ENCODE measurements around the gene NXPH2.

DNA sequence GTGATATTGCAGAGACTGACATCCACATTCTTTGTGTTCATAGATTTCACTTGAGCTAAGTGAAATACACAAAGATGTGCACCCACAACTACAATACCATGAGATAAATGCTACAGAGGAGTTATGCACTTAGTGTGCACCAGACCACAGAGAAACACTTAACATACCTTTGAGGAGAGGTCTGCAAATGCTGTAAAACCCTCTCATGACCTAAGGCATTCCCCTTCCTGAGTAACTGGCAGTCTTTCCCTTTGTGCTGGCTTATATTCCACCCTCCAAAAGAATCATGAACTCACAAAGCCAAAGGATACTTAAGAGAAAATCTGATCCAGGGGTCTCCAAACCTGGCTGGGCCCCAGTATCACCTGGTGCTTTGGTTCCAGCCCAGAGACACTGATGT, 16.2 kb downstream of the NXPH2 start:
- no peak for TF ChIP-seq ZNF484 (CRISPR knock-in tag; IDR thresholded peaks at IDR 0.05; ENCODE audit: borderline replicate concordance, low read depth)
- no peak for TF ChIP-seq POLR2A (IDR thresholded peaks at IDR 0.05; ENCODE audit: insufficient read depth in 1 of 2, low read depth in 2 of 2, low read length in 2 of 2)
- TF ChIP-seq ZNF446 (CRISPR knock-in tag; IDR thresholded peaks at IDR 0.05) = no peak
- TF ChIP-seq, protein P1, sequence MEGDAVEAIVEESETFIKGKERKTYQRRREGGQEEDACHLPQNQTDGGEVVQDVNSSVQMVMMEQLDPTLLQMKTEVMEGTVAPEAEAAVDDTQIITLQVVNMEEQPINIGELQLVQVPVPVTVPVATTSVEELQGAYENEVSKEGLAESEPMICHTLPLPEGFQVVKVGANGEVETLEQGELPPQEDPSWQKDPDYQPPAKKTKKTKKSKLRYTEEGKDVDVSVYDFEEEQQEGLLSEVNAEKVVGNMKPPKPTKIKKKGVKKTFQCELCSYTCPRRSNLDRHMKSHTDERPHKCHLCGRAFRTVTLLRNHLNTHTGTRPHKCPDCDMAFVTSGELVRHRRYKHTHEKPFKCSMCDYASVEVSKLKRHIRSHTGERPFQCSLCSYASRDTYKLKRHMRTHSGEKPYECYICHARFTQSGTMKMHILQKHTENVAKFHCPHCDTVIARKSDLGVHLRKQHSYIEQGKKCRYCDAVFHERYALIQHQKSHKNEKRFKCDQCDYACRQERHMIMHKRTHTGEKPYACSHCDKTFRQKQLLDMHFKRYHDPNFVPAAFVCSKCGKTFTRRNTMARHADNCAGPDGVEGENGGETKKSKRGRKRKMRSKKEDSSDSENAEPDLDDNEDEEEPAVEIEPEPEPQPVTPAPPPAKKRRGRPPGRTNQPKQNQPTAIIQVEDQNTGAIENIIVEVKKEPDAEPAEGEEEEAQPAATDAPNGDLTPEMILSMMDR (CRISPR knock-in tag; IDR thresholded peaks at IDR 0.05) = no peak
- TF ChIP-seq EZH2 (conservative IDR thresholded peaks at IDR 0.05; ENCODE audit: low read depth, low read length) = no peak
- no peak for TF ChIP-seq RAD21 (CRISPR knock-in tag; IDR thresholded peaks at IDR 0.05)
- no peak for TF ChIP-seq ZMAT3 (CRISPR knock-in tag; conservative IDR thresholded peaks at IDR 0.05)
- TF ChIP-seq, protein P2, sequence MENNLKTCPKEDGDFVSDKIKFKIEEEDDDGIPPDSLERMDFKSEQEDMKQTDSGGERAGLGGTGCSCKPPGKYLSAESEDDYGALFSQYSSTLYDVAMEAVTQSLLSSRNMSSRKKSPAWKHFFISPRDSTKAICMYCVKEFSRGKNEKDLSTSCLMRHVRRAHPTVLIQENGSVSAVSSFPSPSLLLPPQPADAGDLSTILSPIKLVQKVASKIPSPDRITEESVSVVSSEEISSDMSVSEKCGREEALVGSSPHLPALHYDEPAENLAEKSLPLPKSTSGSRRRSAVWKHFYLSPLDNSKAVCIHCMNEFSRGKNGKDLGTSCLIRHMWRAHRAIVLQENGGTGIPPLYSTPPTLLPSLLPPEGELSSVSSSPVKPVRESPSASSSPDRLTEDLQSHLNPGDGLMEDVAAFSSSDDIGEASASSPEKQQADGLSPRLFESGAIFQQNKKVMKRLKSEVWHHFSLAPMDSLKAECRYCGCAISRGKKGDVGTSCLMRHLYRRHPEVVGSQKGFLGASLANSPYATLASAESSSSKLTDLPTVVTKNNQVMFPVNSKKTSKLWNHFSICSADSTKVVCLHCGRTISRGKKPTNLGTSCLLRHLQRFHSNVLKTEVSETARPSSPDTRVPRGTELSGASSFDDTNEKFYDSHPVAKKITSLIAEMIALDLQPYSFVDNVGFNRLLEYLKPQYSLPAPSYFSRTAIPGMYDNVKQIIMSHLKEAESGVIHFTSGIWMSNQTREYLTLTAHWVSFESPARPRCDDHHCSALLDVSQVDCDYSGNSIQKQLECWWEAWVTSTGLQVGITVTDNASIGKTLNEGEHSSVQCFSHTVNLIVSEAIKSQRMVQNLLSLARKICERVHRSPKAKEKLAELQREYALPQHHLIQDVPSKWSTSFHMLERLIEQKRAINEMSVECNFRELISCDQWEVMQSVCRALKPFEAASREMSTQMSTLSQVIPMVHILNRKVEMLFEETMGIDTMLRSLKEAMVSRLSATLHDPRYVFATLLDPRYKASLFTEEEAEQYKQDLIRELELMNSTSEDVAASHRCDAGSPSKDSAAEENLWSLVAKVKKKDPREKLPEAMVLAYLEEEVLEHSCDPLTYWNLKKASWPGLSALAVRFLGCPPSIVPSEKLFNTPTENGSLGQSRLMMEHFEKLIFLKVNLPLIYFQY (CRISPR knock-in tag; IDR thresholded peaks at IDR 0.05; ENCODE audit: borderline replicate concordance) = no peak
- no peak for TF ChIP-seq STAG1 (CRISPR knock-in tag; IDR thresholded peaks at IDR 0.05)
- TF ChIP-seq NFRKB (IDR thresholded peaks at IDR 0.05) = no peak
- TF ChIP-seq NR2F6 (IDR thresholded peaks at IDR 0.05) = no peak
- TF ChIP-seq NR2F6 (CRISPR knock-in tag; IDR thresholded peaks at IDR 0.05) = no peak
- no peak for TF ChIP-seq EP300 (IDR thresholded peaks at IDR 0.05; ENCODE audit: low read depth in 2 of 2, low read length in 2 of 2)
- TF ChIP-seq EP300 (CRISPR knock-in tag; IDR thresholded peaks at IDR 0.05; ENCODE audit: borderline replicate concordance) = no peak

Measured in HepG2 (cell line).